GM18498 (cell line): Measurements from ENCODE around the gene POLR1F.

Source experiments
- ATAC-seq: cut with Tn5 transposase; IDR thresholded peaks from one replicate; pipeline ENCODE4 v1.9.1; 2021; ENCODE audit warnings: mild to moderate bottlenecking, moderate library complexity; ENCODE audit not compliant: unreplicated experiment

The POLR1F gene

DNA sequence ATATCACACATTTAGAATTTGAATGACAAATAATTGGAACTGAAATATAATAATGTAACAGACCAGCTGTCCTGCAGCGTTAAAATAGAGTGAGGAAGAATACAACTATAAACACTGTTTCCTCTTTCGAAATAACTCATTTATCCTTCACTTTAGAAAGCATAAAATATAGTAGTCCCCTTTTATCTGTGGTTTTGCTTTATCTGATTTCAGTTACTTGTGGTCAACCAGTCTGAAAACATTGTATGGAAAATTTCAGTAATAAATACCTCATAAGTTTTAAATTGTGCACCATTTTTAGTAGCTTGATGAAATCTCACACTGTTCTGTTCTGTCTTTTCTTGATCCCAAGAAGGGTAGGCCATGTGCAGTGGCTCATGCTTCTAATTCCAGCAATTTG, 31.7 kb downstream of the POLR1F start:
- peak; percentile 78 for ATAC-seq

GRCh38 chr7:19675816-19676215, 33.0 kb downstream of the POLR1F start:
- no peak for ATAC-seq

DNA sequence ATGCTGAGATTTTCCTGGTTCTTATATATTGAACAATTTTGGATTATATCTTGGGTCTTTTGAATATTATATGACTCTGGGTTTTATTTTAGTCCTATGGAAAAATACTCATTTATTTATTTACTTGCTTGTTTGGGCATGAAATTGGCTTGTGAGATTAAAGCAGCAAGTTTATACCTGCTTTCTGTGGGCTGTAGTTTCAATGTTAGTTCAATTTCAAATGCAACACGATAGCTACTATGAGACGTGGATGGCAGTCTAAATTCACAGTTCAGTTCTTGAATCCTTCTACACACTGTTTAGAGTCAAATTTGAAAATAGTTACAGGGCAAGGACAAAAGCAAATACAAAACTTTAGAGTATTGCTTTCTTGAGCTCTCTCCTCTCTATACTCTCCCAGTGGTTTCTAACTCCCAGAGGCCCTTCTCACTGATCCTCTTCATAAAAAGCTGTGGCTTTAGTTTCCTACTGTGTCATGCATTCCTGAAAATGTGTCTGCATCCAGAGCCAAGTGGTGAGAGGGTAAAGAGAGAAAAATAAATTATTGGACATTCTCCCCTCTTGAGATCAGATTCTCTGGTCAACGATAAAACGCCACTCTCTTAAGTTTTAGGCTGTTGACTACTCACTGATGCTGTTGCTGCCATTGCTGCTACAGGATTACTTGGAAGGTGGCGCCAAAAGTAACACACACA, 34.4 kb downstream of the POLR1F start:
- ATAC-seq, result no peak

DNA sequence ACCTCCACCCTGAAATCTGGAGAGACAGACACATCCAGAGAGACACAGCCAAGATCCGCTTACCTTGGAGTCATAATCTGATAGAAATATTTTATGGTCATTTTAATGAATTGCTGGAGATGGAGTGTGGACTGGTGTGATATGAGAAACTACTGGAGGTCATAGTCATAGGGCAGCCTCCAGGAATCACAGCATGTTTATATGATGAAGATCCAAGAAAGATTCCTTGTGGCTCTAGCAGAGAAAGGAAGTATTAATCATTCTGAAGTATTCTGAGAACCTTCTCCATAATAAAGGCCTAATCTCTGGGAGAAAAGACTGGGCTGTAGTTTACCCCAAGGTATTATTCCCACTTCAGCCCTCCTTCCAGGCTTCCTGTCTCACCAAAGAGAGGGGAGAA, 38.0 kb downstream of the POLR1F start:
- no peak for ATAC-seq

GRCh38 chr7:19665399-19666008, 43.3 kb downstream of the POLR1F start:
- ATAC-seq, result peak; percentile 44

DNA sequence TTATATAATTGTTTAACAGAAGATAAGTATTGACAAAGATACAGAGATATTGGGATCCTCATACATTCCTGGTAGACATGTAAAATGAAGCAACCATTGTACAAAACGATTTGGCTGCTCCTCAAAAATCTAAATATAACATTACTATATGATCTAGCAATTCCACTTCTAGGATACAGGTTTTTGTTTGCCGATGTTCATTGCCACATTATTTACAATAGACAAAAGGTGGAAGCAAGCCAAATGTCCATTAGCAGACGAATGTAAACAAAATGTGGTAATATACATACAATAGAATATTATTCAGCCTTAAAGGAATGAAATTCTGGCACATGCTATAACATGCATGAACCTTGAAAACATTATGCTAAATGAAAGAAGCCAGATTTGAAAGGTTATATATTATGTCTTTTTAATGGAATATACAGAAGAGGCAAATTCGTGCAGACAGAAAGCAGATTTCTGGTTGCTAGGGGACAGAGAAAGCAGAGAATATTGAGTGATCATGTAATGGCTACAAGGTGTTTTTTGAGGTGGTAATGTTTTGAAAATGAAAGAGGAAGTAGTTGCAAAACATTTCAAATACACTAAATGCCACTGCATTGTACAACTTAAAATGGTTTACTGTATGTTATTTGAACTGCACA, 44.9 kb downstream of the POLR1F start:
- ATAC-seq, result peak; percentile 92

DNA sequence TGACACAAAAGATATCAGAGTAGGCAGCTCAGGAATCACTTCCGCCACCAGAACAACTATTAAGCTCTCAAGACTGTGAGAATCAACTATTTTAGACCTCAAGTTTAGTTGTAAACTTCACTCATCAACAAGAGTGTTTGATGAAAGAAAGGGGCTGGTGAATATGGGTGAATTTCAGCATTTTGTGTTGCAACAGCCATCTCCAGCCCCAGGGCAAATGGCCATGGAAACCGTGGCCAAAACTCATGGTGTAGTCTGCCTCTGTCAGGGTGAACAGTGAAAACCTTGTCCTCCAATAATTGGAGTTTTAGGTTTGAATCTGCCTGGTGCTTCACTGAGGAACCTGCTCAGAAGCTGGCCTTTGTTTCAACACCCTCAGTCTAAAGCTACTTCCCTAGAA, 60.0 kb downstream of the POLR1F start:
- no peak for ATAC-seq
